HEK293T (cell line): ENCODE results near the gene KAT6B.

Source experiments
- BHLHE40 ChIP-seq: fragments of 450-650 bp; IDR thresholded peaks from 2 replicates; pipeline ENCODE4 v1.6.1; 2016; ENCODE audit warnings: mild to moderate bottlenecking, moderate library complexity, borderline replicate concordance
- CTBP1 ChIP-seq: fragments of 450-650 bp; IDR thresholded peaks from 2 replicates; pipeline ENCODE4 v1.6.1; 2016; ENCODE audit warnings: borderline replicate concordance
- FOXA1 ChIP-seq: fragments of 450-650 bp; IDR thresholded peaks from 2 replicates; pipeline ENCODE4 v1.6.1; 2016; ENCODE audit warnings: mild to moderate bottlenecking
- FOXK2 ChIP-seq: fragments of 450-650 bp; IDR thresholded peaks from 2 replicates; pipeline ENCODE4 v1.6.1; 2016; ENCODE audit warnings: mild to moderate bottlenecking
- HDGF ChIP-seq: fragments of 450-650 bp; IDR thresholded peaks from 2 replicates; pipeline ENCODE4 v1.6.1; 2017; ENCODE audit warnings: antibody characterized with exemption, borderline replicate concordance
- SUZ12 ChIP-seq: fragments of 450-650 bp; IDR thresholded peaks from 2 replicates; pipeline ENCODE4 v1.6.1; 2016; ENCODE audit warnings: mild to moderate bottlenecking
- TARDBP ChIP-seq: fragments of 450-650 bp; IDR thresholded peaks from 2 replicates; pipeline ENCODE4 v1.6.1; 2016

GRCh38 chr10:74787457-74787856 is 38.9 kb upstream of the KAT6B start:
- no peak for TF ChIP-seq BHLHE40
- TF ChIP-seq HDGF: no peak
- no peak for TF ChIP-seq FOXK2
- TF ChIP-seq FOXA1: no peak
- no peak for TF ChIP-seq SUZ12
- TF ChIP-seq CTBP1: no peak
- no peak for TF ChIP-seq TARDBP
